GM23338 (cell line): ENCODE data around the gene ARMC5. TPM values are rescaled to one million over a fixed set of nuclear protein-coding genes. Genes with fewer than 3 reads are reported as not detected.

Experiments used
- ATAC-seq: fragments of 200-7000 bp; cut with Tn5 transposase; 3 replicates; pipeline ENCODE4 v1.9.1; 2020
- DNase-seq: peaks from one replicate; pipeline ENCODE4 v3.0.0-alpha.2; 2015; ENCODE audit warnings: low spot score
- H2AFZ ChIP-seq: fragments of 200-600 bp; sonication (generic); 2 replicates; pipeline ENCODE4 v1.8.0; 2016; ENCODE audit warnings: antibody characterized with exemption, mild to moderate bottlenecking, moderate library complexity
- H3F3A ChIP-seq: fragments of 200-600 bp; sonication (generic); replicated peaks from 2 replicates; pipeline ENCODE4 v1.8.0; 2017; ENCODE audit warnings: antibody characterized with exemption, mixed run types, low read depth
- H3K27ac ChIP-seq: fragments of 200-600 bp; sonication (generic); 2 replicates; pipeline ENCODE4 v1.6.1; 2016; ENCODE audit warnings: low read depth
- H3K27me3 ChIP-seq: fragments of 200-600 bp; sonication (generic); 2 replicates; pipeline ENCODE4 v1.8.0; 2016; ENCODE audit warnings: mild to moderate bottlenecking, mixed run types, moderate library complexity; ENCODE audit not compliant: insufficient read depth
- H3K36me3 ChIP-seq: fragments of 200-600 bp; sonication (generic); 2 replicates; pipeline ENCODE4 v1.8.0; 2016; ENCODE audit warnings: mild to moderate bottlenecking; ENCODE audit not compliant: insufficient read depth
- H3K4me1 ChIP-seq: fragments of 200-600 bp; sonication (generic); 2 replicates; pipeline ENCODE4 v1.8.0; 2016; ENCODE audit warnings: mild to moderate bottlenecking, moderate library complexity; ENCODE audit not compliant: insufficient read depth
- H3K4me2 ChIP-seq: fragments of 200-600 bp; sonication (generic); 2 replicates; pipeline ENCODE4 v1.7.1; 2017; ENCODE audit warnings: mixed run types
- H3K4me3 ChIP-seq: fragments of 200-600 bp; sonication (generic); 2 replicates; pipeline ENCODE4 v1.6.1; 2016; ENCODE audit warnings: mixed run types
- H3K79me2 ChIP-seq: fragments of 200-600 bp; sonication (generic); replicated peaks from 2 replicates; pipeline ENCODE4 v1.8.0; 2017; ENCODE audit warnings: mild to moderate bottlenecking; ENCODE audit not compliant: insufficient read depth
- H3K9me2 ChIP-seq: fragments of 200-600 bp; sonication (generic); 2 replicates; pipeline ENCODE4 v1.8.0; 2017; ENCODE audit not compliant: insufficient read depth
- H4K20me1 ChIP-seq: fragments of 200-600 bp; sonication (generic); replicated peaks from 2 replicates; pipeline ENCODE4 v1.8.0; 2017; ENCODE audit warnings: mild to moderate bottlenecking; ENCODE audit not compliant: insufficient read depth
- H3K27ac Mint-ChIP-seq: 2 replicates; pipeline ENCODE4 v1.8.0; 2020; ENCODE audit warnings: inconsistent platforms, mild to moderate bottlenecking, moderate library complexity, mixed read lengths
- H3K27me3 Mint-ChIP-seq: 3 replicates; pipeline ENCODE4 v1.8.0; 2022; ENCODE audit warnings: low read depth, mild to moderate bottlenecking, moderate library complexity, mixed read lengths, inconsistent platforms; ENCODE audit not compliant: insufficient read depth, poor library complexity
- H3K36me3 Mint-ChIP-seq: 3 replicates; pipeline ENCODE4 v1.8.0; 2021; ENCODE audit warnings: low read depth, mild to moderate bottlenecking, inconsistent platforms, moderate library complexity, mixed read lengths
- H3K4me1 Mint-ChIP-seq: 3 replicates; pipeline ENCODE4 v1.8.0; 2020; ENCODE audit warnings: mild to moderate bottlenecking, inconsistent platforms, mixed read lengths
- H3K4me3 Mint-ChIP-seq: 3 replicates; pipeline ENCODE4 v1.8.0; 2021; ENCODE audit warnings: moderate library complexity, mild to moderate bottlenecking, inconsistent platforms, mixed read lengths
- H3K9me3 Mint-ChIP-seq: 3 replicates; pipeline ENCODE4 v1.8.0; 2020; ENCODE audit warnings: moderate library complexity, mild to moderate bottlenecking, inconsistent platforms, mixed read lengths
- CREB1 ChIP-seq: fragments of 250-450 bp; sonication (Bioruptor Pico); IDR thresholded peaks from 2 replicates; pipeline ENCODE4 v1.5.0; 2020; ENCODE audit warnings: low read depth, mild to moderate bottlenecking, moderate library complexity
- ETS1 ChIP-seq: IDR thresholded peaks from 2 replicates; pipeline ENCODE4 v1.6.1; 2016; ENCODE audit warnings: antibody characterized with exemption
- EZH2 ChIP-seq: fragments of 200-600 bp; sonication (generic); IDR thresholded peaks from one replicate; pipeline ENCODE4 v1.8.0; 2017; ENCODE audit warnings: antibody characterized with exemption, mild to moderate bottlenecking, low read depth; ENCODE audit not compliant: unreplicated experiment
- EZH2phosphoT487 ChIP-seq: fragments of 200-600 bp; sonication (generic); IDR thresholded peaks from one replicate; pipeline ENCODE4 v1.8.1; 2018; ENCODE audit warnings: antibody characterized with exemption; ENCODE audit not compliant: unreplicated experiment
- POLR2AphosphoS5 ChIP-seq: IDR thresholded peaks from 2 replicates; pipeline ENCODE4 v1.6.1; 2016; ENCODE audit warnings: antibody characterized with exemption, low read depth
- REST ChIP-seq: IDR thresholded peaks from one replicate; pipeline ENCODE4 v1.6.1; 2018; ENCODE audit warnings: antibody characterized with exemption; ENCODE audit not compliant: unreplicated experiment
- STAT1 ChIP-seq: IDR thresholded peaks from one replicate; pipeline ENCODE4 v1.6.1; 2016; ENCODE audit warnings: antibody characterized with exemption; ENCODE audit not compliant: unreplicated experiment
- ZNF114 ChIP-seq: fragments of 250-450 bp; sonication (Bioruptor Pico); IDR thresholded peaks from 2 replicates; pipeline ENCODE4 v1.5.0; 2020; ENCODE audit warnings: mild to moderate bottlenecking, moderate library complexity
- polyA plus RNA-seq: library from polyadenylated mRNA; unstranded; fragments of >200 nt; fragmentation: Nextera tagmentation; extraction: Ambion mirVana; gene quantifications from 2 replicates; pipeline ENCODE4 v1.2.1, GENCODE V29; 2016
- total RNA-seq: library from RNA; depleted of rRNA; stranded (reverse); fragments of >200 nt; shearing (Covaris generic); gene quantifications from 2 replicates; pipeline ENCODE4 v1.2.3, GENCODE V29; 2014
- TF ChIP-seq, protein P1 (sequence below), 2 experiments: fragments of 200-600 bp in 1 of 2; sonication (generic) in 1 of 2; conservative IDR thresholded peaks; 2 replicates each; pipeline versions ENCODE4 v1.5.1 to v1.6.1; 2016 to 2017; ENCODE audit warnings: antibody characterized with exemption in 2 of 2, low read depth in 2 of 2, mild to moderate bottlenecking in 2 of 2, moderate library complexity in 1 of 2

ARMC5 gene
- total and polyA plus RNA-seq, 2 experiments from 2014 or later, result 5.9 to 11.3 TPM

- TF ChIP-seq REST, result no peak
Observed at GRCh38 chr16:31489616-31490584, 30.6 kb downstream of the ARMC5 start (continued).

DNA sequence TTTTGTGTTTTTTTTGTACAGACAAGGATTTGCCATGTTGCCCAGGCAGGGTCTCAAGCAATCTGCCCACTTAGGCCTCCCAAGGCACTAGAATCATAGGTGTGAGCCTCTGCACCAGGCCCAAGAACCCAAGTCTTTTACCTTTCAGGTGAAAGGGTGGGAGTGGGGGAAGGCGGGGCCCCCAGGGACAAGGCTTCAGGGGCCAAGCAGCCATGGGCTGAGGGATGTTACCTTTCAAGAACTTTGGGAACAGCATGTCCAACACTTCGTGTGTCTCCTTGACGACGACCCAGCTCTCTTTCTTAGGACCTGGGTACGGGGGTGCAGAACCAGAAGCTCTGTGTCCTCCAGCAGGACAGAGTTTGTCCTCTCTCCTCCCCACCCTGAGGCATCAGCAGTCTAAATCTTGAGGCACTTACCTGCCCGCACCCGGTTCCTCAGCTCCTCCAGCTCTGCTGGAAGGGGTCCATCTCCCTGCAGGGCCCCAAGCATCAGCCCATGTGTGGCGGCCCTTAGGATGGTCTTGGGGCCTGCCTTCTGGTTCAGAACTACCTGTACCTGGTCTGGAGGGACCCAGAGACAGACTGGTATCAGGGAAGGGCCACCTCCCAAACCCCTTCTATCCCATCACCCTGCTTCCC is 32.6 kb downstream of the ARMC5 start:
- H4K20me1 ChIP-seq, result no peaks in the 10 kb centered on the region
- no peaks in the 10 kb centered on the region; the same call in 2 of the 3 replicates for H3K9me3 Mint-ChIP-seq
- no peak overlapping the region for H3K4me3 Mint-ChIP-seq
- peaks cover 30% of the 10 kb centered on the region for H3K36me3 Mint-ChIP-seq
- no peak overlapping the region for H2AFZ ChIP-seq
- no peaks in the 10 kb centered on the region for H3K79me2 ChIP-seq
- H3K27ac Mint-ChIP-seq, result no peak overlapping the region
- peaks cover 33% of the 10 kb centered on the region for H3K27me3 Mint-ChIP-seq
- no peak overlapping the region for H3K4me3 ChIP-seq
- H3K4me2 ChIP-seq, result no peak overlapping the region
- H3K27ac ChIP-seq, result no peak overlapping the region
- H3K4me1 ChIP-seq, result no peaks in the 10 kb centered on the region
- H3F3A ChIP-seq, result no peaks in the 10 kb centered on the region
- no peaks in the 10 kb centered on the region for H3K9me2 ChIP-seq
- H3K36me3 ChIP-seq, result no peaks in the 10 kb centered on the region
- H3K4me1 Mint-ChIP-seq, result peaks cover 10% of the 10 kb centered on the region; the same call in 2 of the 3 replicates
- ATAC-seq (no peak), DNase-seq (no peak)
- H3K27me3 ChIP-seq, result peaks cover 35% of the 10 kb centered on the region
- no peak for TF ChIP-seq REST
- TF ChIP-seq ZNF114 (CRISPR knock-in tag), result no peak
- no peak for TF ChIP-seq ETS1
- no peak for TF ChIP-seq EZH2phosphoT487
- TF ChIP-seq CREB1 (CRISPR knock-in tag), result no peak
- no peak for TF ChIP-seq EZH2
- TF ChIP-seq POLR2AphosphoS5, result no peak
- TF ChIP-seq, protein P1, sequence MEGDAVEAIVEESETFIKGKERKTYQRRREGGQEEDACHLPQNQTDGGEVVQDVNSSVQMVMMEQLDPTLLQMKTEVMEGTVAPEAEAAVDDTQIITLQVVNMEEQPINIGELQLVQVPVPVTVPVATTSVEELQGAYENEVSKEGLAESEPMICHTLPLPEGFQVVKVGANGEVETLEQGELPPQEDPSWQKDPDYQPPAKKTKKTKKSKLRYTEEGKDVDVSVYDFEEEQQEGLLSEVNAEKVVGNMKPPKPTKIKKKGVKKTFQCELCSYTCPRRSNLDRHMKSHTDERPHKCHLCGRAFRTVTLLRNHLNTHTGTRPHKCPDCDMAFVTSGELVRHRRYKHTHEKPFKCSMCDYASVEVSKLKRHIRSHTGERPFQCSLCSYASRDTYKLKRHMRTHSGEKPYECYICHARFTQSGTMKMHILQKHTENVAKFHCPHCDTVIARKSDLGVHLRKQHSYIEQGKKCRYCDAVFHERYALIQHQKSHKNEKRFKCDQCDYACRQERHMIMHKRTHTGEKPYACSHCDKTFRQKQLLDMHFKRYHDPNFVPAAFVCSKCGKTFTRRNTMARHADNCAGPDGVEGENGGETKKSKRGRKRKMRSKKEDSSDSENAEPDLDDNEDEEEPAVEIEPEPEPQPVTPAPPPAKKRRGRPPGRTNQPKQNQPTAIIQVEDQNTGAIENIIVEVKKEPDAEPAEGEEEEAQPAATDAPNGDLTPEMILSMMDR (conservative IDR thresholded peaks at IDR 0.05; ENCODE audit: low read depth in 2 of 2), result no peak
- no peak for TF ChIP-seq STAT1
